Suppressor macrophage treated with lipopolysaccharide for 1 hour (primary cell): ENCODE results near the gene NSD2.
"Not testable (repeated sequence)": the region's sequence is repeated elsewhere in the genome, so short reads cannot be mapped to it uniquely, and the experiment has no call there.

Experiments used
- DNase-seq, 3 donors: peaks; one replicate each; pipeline ENCODE4 v3.0.0-alpha.2; 2020 to 2022

Gene NSD2

DNA sequence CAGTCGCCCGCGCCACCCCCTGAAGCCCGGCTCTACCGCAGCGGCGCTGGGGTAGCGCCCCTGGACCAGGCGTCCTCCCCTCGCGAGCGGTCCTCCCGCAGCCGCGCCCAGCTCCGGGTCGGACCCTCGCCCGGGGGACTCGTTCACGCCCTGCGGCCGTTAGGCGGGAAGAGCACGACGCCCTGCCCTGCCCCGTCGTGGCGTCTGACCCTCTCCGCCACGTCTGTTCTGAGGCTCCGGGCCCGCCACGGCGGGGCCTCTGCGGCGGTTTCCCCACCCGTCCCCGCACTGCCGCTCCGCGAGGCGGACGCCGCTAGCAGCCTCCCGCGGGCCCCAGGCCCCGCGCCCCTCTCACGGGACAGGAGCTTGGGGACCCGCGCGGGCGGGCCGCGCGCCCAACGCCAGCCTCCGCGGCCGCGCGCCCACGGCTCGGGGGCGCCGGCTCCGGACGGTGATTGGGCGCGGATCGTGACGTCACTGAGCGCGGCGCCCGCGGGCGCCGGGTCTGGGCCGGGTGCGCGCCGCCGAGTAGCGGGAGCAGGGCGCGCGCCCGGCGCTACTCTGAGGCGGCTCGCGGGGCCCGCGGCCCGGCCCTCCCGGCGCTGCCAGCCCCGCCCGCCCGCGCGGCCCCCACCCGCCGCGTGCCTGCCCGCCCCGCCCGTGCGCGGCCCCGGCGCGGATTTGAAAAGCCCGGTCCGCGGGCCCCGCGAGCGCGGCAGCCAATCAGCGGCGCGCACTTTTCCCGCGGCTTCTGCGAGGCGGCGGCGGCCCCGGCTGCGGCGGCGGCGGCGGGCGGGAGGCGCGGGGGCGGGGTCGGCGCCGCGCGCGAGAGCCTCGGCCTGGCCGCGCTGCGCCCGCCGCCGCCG, at the start of gene NSD2:
TSS of gene NSD2 (plus strand) at position 816 of the 866 bp plus-strand sequence. CDS start 29,262 bp downstream, outside the sequence.
- peak; percentile 91 to 99 (median 97) for DNase-seq

DNA sequence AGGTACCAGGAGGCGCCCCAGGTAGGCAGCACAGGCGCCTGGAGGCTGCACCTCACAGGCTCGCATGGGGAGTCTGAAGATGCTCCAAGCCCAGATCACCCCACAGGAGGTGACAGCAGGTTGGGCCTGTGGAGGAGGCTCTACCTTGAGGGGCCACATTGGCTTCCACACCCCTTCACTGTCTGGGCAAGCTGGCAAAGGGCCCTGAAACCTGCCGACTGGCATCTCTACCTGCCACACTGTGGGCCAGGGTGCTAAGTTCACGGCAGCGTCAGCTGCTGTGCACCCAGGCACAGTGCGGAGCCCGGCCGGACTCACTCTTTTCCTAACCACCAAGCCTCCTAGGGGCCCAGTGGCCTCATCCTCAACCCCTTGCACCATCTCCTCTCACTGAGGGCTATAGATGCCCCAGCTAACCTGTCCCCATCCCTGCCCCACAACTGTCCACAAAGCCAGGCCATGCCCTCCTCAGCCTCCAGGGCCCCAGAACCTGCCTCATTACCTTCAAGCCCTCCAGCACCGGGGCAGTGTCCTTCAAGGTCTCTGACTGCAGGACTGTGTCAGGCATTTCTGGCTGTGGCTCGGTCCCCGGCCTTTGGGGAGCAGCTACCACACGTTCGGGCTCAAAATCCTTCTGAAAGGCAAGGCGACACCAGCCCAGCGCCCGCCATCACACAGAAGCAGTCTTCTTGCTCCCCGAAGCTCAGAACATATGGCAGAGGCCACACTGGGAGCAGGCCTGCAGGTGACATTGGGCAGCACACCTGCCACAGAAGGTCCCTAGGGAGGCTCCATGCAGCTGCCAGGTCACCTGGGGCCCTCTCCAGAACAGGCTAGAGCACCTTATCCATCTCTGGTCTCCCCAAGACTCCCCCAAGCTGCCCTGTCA, 49.3 kb upstream of the NSD2 start:
- DNase-seq, result no peak

DNA sequence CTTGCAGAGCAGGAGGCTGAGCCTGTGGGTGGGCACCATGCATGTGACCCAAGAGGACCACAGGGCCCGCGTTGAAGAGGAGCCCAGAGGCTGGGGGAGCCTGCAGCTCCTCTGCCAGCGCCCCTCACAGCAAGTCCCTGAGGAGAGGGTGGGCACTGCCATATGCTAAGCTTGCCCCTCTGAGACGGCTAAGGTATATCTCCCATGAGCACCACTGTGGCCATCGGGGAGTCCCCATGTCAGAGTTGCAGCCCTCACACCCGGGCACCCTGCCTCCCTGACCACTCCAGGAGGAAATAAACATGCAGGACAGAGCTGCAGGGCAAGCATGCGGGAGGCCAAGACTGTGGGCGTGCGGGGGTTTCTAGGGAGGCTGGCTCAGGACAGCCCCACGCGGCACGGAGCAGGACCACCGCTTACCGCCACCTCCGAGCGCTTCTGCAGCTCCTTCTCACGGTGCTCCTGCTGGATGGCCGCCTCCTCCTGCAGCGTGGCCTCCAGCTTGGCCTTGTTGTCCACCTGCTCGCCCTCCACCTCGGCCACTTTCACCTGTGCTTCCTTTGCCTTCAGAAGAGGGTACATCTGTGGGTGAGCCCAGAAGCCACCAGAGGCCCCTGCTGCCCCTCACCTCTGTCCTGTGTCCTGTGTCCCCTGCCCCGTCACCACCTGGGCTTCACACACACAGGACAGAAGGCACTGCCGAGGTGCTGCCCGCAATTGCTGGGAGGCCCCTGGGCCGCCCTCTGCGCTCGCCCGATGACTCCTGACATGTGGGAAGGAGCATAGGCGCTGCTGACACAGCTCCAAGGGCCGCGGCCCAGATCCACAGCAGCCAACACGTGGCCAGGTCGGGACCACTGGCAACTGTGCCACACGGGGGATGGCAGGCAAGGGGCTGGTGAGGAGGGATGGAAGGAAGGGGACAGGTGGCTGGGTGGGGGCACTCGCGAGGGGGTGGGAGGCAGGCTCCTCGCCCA, 48.3 kb upstream of the NSD2 start:
- DNase-seq, result no peak

DNA sequence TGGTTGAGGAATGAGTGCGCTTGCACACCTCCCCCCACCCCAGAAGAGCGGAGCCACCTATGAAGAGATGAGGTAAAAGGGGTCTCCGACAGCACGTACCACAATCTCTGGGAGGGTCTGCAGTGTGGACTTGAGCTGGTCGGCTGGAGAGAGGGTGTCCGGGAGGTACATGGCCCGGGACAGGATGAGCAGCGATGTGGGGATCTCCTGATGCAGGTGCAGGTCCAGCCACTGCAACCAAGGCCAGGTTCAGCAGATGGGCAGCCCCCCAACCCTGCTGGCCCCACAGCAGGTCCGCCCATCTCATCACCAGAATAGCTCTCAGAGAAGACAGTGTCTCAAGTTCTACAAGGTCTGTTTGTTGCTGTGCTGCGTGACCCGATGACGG, 47.7 kb upstream of the NSD2 start:
- no peak for DNase-seq

DNA sequence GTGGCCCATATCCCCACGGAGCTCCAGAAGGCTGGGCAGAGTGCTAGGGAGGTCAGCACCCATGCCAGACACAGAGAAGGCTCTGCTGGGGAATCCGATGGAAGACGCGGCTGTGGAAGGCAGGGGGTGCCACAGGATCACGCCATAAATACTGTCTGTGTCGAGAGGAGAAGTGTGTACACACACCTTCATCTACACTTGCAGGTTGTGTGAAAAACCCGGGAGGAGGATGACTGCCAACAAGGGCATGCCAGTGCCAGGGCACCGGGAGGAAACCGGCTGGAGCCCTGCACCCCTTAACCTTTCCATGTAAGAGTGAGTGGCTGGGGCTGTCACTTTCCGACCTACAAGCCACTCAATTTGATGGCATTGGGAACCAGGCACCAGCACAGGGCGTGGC, 46.4 kb upstream of the NSD2 start:
- DNase-seq, result no peak

DNA sequence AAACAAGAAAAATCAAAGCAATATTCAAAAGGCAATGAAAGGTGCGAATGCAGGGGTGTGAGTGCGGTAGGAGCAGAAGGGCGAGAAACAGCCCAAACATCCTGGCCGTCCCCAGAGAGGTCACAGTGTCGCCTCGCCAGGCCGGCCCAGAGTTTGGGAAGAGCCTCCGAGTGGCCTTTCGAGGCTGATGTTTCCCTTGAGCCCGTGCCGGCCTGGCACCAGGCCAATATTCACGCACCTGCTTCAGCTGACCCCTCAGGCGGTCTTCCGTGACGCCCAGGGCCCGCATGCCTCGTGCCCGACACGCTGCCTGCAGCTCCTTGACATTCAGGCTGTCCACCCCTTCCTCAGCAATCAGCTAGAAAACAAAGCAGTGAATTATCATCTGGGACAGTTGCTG, 45.9 kb upstream of the NSD2 start:
- no peak for DNase-seq

DNA sequence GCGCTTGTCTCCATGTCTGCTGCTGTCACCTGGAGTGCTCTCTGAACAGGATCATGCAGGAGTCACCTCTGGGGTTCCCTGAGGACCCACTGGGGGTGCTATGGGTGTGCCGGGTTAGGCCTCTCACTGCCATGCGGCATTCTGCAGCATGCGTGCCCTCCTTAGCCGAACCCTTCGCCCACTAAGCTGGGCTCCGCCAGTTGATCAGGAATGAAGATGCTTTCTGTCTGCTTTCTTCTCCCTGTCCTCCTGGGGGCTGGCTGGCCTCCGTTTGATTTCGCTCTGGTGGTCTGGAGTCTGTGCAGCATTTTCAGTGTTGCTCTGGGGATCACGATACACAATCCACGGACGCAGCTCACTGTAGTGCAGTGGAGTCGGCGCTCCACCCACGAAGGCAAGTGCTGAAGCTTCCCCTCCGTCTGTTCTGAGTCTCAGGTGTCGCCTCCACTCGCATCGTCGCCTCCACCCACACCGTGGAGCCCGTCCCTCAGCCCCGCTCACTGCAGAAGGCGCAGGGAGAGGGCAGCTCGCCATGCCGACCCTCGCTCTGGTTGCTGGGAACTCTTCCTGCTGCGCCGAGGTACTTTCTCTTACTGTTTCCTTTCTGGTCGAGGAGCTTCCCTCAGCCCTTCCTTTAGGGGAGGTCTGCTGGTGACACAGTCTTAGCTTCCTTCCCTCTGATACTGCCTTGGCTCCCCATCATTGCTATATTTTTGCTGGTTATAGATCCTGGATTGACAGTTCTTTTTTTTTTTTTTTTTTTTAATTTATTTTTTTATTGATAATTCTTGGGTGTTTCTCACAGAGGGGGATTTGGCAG, 44.5 kb upstream of the NSD2 start:
- no peak for DNase-seq

DNA sequence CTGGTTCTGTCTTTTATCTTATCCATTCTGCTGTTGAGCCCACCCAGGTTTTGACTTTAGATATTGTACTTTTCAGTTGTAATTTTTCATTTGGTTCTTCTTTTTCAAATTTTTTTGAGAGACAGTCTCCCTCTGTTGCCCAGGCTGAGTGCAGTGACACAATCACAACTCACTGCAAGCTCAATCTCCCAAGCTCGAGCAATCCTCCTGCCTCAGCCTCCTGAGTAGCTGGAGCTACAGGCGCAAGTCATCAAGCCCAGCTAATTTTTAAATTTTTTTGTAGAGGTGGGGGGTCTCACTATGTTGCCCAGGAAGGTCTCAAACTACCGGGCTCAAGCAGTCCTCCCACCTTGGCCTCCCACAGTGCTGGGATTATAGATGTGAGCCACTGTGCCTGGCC, 41.0 kb upstream of the NSD2 start:
- no peak for DNase-seq

DNA sequence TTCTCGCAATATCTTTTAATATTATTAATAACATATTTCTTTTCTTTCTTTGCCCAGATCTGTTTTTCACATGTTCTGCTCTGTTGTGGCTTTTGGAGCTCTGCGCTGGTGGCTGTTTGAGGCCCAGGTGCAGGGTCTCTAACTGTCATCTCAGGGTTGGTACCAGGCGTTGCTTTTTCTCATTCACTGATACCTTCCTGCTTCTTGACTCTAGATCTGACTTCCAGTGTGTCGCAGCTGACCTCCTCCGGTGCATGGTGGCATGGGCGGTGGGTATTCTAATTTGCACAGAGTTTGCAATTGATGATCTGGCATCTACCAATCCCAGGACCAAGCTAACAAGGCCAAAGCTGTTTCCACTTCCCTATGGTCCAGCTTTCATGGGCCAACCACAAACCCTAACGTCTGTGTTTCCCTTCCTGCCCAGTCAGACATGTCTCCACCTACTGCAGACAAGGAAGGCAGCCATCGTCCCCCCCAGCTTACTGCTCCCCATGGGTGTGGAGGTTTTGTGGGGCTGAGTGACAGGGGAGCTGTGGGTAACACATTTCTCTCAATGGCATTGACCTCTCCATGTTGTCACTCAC, 40.5 kb upstream of the NSD2 start:
- no peak for DNase-seq

DNA sequence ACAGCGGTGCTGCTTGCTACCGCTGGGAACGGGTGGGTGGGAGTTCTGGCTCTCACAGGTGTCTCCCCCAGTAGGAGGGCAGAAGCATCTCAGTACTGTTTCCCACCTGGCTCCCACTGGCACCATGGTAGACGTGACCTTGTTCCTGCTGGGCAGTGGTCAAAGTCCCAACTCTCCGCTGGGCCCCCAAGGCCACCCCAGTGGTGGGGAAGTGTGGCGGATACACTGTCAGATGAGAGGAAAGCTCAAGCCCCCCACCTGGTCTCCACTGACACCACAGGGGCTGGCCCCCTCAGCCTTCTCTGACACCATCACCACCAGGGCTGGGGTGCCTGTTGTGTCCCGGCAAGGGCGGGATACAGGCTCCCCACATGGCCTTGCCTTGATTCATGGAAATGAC, 39.9 kb upstream of the NSD2 start:
- no peak for DNase-seq

DNA sequence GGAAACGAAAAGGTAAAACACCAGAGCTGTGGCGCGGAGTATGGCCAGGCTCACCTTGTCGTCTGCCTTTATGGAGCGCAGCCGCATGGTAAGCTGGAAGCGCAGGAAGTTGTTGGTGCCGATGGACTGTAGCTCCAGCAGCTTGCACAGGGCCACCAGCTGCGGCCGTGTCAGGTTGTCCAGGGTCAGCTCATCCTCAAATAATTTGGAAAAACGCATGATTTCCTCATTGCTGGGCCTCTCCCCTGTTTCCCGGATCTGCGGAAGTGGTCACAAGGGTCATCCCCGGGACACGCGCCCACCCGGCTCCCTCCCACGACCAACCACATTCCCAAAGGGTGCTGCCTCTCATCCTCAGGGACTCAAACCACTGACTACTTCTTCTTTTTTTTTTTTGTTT, 38.5 kb upstream of the NSD2 start:
- DNase-seq, result no peak

DNA sequence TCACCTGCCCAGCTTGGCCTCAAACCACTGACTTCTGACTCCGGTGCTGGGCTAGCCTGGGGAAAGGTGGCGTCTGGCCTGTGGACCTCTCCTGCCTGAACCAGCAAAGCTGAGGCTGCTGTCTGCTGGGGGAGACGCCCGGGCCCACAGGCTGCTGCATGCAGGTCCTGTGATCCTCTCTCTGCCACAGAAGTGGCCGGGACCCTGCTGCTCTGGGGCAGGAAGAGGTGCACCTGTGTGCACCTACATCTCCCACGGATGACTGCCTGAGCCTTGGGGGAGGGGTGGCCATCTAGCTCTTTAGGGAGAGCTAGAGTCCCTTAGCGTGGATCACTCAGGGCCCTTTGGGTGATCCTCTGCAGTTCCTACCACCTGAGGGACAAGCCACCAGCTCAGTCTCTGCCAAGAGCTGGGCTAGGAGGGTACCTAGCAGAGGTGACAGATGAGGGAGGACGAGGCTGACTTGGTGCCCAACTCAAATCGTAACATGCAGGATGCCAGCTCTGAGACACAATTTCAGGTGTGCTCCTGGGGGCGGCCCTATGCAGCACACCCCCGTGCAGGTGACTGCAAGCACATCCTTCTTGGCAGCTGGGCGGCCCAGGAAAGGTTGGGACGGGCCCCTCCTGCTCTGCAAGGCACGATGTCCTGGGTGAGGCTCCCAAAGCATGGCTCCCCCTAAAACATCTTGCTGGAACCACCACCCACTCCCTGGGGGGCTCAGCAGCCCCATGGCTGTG, 37.7 kb upstream of the NSD2 start:
- DNase-seq, result no peak

DNA sequence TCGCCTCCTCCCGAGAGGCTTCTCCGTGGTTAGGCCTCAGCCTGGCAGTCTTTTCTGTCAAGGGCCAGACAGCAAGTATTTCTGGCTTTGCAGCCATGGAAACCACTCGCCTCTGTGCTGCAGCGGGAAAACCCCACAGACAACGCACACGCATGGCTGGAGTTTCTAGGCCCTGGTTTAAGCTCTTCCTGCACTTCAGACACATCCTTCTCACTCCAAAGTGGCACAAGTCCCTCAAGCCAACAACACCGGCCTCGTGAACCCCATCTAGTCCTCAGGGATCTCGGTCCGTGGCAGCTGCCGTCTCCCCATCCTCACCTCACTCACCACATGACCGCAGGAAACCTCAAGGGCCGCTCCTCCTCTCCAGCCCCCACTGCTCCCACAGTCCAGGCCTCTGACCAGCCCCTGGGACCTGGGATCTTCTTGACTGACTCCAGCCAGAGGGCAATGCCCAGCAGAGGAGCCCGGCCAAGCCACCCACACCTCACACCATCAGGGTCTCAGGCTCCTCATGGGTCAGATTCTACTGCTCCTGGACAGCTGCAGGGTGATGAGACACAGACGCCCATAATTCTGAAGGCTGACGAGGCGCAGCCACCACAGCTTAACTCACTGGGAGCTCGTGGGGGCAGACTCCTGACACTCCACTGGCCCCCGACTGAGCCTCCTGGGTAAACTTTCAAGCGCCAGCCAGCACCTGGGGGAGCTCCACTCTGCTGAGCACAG, 37.0 kb upstream of the NSD2 start:
- no peak for DNase-seq

DNA sequence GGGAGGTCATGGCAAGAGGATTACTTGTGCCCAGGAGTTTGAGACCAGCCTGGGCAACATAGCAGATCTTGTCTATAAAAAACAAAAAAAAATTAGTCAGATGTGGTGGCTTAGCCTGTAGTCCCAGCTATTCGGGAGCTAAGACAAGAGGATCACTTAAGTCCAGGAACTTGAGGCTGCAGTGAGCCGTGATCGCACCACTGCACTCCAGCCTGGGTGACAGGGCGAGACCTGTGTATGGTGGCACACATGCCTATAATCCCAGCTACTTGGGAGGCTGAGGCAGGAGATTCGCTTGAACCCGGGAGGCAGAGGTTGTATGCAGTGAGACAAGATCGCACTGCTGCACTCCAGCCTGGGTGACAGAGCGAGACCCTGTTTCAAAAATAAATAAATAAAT, 35.4 kb upstream of the NSD2 start:
- DNase-seq, result not testable (repeated sequence)

DNA sequence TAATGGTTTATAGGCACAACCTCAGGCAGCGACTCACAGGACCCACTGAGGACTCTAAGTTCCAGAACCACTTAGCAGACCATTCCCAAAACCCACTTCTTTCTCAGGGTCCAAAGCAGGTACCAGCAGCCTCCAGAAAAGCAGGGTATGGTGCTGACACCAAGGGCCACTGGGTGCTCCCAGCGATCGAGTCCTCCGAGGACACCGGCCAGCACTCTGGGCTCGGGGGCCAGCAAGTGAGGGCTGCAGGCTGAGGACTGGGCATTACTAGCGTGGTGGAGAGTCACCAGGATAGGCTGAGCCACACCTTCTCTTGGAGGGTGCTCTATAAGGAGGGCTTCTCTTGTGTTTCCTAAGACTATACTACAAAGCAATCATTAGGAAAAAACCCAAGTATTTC, 34.5 kb upstream of the NSD2 start:
- DNase-seq, result no peak

DNA sequence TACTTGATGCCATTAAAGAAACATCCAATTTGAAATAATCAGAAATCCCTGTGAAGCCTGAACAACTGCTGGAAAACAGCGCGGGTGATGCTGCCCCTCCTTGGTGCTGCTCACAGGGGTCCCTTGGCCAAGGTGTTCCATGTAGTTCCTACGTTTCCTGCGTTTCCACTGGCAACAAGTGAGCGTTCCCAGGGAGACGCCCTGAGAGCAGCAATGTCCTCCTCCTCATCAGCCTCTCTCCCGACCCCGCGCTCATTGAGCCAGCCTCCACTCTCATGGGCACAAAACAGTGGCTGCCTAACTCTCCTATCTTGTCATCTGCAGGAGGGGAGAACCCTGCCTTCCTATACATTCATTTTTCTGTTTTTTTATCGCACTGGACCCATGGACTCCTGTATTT, 34.1 kb upstream of the NSD2 start:
- DNase-seq, result no peak

DNA sequence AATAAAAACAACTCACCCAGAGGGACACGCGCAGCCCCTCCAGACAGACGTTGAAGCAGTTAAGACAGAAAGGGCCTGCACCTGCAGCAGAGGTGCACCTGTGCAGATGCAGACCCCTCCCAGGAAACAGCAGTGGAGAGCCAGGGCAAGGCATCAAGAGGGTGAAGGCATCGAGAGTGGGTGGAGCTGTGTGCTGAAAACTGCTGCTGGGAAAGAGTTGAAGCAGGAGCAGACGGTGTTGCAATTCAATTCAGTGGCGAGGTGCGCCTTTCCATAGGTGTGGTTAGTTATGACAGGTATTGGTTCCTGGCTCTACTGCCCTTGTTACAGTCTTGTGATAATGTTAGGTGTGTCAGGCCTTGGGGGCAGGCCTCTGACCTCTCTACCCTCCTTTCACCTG, 31.9 kb upstream of the NSD2 start:
- no peak for DNase-seq

DNA sequence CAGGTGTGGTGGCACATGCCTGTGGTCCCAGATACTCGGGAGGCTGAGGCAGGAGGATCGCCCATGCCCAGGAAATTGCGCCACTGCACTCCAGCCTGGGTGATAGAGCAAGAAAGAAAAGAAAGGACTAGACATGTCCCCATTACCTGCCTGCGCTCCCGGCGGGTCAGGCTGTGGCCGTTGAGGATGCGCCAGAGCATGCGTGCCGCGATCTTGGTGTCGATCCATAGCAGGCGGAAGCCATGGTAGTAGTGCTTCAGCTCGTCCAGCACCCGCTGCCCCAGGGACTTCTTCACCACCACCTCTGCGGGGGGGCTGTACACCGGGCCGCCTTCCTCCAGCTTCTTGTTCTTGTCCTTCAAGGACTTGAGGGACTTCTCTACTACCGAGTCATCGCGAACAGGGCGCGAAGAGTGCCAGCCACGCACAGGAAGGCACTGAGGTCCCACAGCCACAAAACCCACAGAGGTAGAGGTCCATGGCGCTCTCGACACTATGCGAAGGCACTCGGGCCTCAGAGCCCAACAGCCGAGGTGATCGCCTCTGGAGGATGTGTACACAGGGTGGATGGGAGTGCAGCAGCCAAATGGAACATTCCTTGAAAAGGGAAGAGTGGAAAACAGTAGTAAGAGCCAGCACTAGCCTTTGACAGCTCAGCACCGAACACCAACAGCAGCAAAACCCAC, 29.8 kb upstream of the NSD2 start:
- no peak for DNase-seq

DNA sequence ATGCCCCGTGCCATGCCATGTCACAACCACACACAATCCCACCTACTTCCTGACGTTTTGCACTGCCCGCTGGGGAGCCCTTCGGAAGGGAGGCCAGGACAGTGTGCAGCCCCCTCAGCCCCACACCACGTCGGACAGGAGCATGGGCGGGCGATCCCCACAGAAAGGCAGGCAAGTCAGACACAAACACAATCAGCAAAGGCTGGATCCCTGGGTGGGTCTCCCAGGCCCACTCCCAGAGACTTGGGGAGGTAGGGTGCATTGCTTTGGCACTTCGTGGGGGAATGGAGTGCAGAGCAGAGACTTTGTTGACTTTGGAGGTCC, 29.3 kb upstream of the NSD2 start:
- DNase-seq, result no peak
